ENCODE results near the gene UBAP2L. TPM values are rescaled to one million over a fixed set of nuclear protein-coding genes. Genes with fewer than 3 reads are reported as not detected.

The UBAP2L gene
- total and polyA plus RNA-seq, 10 of the 15 experiments (the other 5 are each of a cell fraction or from before 2014, with no cell fraction given): 49.9 to 198 (median 152) TPM

DNA sequence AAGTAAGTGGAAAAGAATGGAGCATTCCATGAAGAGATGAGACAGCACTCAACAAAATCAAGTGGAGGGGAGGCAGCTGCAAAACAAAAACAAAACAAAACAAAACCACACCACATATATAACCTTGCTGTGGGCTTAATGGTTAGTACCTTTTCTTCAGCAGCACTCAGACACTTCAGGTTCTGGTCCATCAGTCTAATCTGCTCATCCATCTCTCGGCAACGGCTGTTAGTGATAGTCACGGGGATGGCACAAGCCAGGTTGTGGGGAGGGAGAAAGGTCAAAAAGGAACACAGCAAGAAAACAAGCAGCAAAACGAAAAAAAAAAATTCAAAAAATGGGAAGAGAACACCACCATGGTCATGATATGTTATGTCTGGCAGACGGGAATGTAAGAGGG is 48.9 kb upstream of the UBAP2L start (continued):
- no peak for TF ChIP-seq RBBP5 (conservative IDR thresholded peaks at IDR 0.05)
- no peak for TF ChIP-seq TBL1XR1 (IDR thresholded peaks at IDR 0.05; ENCODE audit: low read depth, low read length)
- TF ChIP-seq, protein P1, sequence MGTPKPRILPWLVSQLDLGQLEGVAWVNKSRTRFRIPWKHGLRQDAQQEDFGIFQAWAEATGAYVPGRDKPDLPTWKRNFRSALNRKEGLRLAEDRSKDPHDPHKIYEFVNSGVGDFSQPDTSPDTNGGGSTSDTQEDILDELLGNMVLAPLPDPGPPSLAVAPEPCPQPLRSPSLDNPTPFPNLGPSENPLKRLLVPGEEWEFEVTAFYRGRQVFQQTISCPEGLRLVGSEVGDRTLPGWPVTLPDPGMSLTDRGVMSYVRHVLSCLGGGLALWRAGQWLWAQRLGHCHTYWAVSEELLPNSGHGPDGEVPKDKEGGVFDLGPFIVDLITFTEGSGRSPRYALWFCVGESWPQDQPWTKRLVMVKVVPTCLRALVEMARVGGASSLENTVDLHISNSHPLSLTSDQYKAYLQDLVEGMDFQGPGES (IDR thresholded peaks at IDR 0.05): no peak
- TF ChIP-seq, protein P2, sequence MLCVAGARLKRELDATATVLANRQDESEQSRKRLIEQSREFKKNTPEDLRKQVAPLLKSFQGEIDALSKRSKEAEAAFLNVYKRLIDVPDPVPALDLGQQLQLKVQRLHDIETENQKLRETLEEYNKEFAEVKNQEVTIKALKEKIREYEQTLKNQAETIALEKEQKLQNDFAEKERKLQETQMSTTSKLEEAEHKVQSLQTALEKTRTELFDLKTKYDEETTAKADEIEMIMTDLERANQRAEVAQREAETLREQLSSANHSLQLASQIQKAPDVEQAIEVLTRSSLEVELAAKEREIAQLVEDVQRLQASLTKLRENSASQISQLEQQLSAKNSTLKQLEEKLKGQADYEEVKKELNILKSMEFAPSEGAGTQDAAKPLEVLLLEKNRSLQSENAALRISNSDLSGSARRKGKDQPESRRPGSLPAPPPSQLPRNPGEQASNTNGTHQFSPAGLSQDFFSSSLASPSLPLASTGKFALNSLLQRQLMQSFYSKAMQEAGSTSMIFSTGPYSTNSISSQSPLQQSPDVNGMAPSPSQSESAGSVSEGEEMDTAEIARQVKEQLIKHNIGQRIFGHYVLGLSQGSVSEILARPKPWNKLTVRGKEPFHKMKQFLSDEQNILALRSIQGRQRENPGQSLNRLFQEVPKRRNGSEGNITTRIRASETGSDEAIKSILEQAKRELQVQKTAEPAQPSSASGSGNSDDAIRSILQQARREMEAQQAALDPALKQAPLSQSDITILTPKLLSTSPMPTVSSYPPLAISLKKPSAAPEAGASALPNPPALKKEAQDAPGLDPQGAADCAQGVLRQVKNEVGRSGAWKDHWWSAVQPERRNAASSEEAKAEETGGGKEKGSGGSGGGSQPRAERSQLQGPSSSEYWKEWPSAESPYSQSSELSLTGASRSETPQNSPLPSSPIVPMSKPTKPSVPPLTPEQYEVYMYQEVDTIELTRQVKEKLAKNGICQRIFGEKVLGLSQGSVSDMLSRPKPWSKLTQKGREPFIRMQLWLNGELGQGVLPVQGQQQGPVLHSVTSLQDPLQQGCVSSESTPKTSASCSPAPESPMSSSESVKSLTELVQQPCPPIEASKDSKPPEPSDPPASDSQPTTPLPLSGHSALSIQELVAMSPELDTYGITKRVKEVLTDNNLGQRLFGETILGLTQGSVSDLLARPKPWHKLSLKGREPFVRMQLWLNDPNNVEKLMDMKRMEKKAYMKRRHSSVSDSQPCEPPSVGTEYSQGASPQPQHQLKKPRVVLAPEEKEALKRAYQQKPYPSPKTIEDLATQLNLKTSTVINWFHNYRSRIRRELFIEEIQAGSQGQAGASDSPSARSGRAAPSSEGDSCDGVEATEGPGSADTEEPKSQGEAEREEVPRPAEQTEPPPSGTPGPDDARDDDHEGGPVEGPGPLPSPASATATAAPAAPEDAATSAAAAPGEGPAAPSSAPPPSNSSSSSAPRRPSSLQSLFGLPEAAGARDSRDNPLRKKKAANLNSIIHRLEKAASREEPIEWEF (IDR thresholded peaks at IDR 0.05; ENCODE audit: insufficient replicate concordance, low read depth, low read length): no peak
- TF ChIP-seq FOXM1 (IDR thresholded peaks at IDR 0.05; ENCODE audit: low read depth, low read length): no peak
- TF ChIP-seq, protein P3, sequence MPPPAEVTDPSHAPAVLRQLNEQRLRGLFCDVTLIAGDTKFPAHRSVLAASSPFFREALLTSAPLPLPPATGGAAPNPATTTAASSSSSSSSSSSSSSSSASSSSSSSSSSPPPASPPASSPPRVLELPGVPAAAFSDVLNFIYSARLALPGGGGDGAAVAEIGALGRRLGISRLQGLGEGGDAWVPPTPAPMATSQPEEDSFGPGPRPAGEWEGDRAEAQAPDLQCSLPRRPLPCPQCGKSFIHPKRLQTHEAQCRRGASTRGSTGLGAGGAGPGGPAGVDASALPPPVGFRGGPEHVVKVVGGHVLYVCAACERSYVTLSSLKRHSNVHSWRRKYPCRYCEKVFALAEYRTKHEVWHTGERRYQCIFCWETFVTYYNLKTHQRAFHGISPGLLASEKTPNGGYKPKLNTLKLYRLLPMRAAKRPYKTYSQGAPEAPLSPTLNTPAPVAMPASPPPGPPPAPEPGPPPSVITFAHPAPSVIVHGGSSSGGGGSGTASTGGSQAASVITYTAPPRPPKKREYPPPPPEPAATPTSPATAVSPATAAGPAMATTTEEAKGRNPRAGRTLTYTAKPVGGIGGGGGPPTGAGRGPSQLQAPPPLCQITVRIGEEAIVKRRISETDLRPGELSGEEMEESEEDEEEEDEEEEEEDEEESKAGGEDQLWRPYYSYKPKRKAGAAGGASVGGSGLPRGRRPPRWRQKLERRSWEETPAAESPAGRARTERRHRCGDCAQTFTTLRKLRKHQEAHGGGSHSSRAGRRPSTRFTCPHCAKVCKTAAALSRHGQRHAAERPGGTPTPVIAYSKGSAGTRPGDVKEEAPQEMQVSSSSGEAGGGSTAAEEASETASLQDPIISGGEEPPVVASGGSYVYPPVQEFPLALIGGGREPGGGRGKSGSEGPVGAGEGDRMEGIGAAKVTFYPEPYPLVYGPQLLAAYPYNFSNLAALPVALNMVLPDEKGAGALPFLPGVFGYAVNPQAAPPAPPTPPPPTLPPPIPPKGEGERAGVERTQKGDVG (CRISPR knock-in tag; IDR thresholded peaks at IDR 0.05): no peak
- TF ChIP-seq MTA3 (IDR thresholded peaks at IDR 0.05; ENCODE audit: borderline replicate concordance, low read length): no peak
- TF ChIP-seq, protein P4, sequence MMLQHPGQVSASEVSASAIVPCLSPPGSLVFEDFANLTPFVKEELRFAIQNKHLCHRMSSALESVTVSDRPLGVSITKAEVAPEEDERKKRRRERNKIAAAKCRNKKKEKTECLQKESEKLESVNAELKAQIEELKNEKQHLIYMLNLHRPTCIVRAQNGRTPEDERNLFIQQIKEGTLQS (IDR thresholded peaks at IDR 0.05; ENCODE audit: borderline replicate concordance, extremely low read depth, low read depth, low read length): no peak
